Occipital lobe (tissue), 2 donors: ENCODE data around the gene GPR15LG. TPM values are rescaled to one million over a fixed set of nuclear protein-coding genes. Genes with fewer than 3 reads are reported as not detected.
A peak's percentile ranks its signal among the peaks of the same experiment; 100 is the strongest.

Experiments
- DNase-seq: peaks from one replicate; lab custom pipeline; 2025; lab: John Stamatoyannopoulos, UW
- total RNA-seq: library from RNA; depleted of rRNA; stranded (reverse); fragments of >200 nt; gene quantifications from one replicate; pipeline ENCODE4 v1.2.3, GENCODE V29; 2014

Gene GPR15LG
- total RNA-seq, 1 donor from 2014 or later = not detected

DNA sequence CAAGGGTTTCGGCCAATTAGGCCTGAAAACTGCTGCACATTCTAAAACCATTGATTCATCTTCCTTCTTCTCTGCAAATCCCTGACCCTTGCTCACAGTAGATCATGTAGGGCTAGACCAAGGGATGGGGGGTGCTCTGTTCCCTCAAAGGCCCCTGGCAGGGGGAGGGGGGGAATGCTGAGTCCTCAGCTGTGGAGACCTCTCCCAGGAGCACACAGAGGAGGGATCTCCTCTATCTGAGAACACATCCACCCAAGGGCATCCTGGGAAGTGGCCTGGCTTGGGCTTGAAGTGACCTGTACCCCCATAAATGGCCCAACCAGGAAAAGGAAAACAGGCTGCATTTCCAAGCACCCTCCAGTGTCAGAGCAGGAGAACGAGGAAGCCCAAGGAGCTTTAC, 19.7 kb downstream of the GPR15LG start:
- DNase-seq = no peak

- no peak for DNase-seq
Observed at GRCh38 chr10:84193846-84194423, 20.3 kb downstream of the GPR15LG start.

- DNase-seq = no peak
Observed at GRCh38 chr10:84194424-84195043, 20.9 kb downstream of the GPR15LG start, which contains the start of gene CDHR1. Gene CDHR1, plus strand, starts transcription at chr10:84194537. Its CDS starts 224 bp downstream, at chr10:84194761.

DNA sequence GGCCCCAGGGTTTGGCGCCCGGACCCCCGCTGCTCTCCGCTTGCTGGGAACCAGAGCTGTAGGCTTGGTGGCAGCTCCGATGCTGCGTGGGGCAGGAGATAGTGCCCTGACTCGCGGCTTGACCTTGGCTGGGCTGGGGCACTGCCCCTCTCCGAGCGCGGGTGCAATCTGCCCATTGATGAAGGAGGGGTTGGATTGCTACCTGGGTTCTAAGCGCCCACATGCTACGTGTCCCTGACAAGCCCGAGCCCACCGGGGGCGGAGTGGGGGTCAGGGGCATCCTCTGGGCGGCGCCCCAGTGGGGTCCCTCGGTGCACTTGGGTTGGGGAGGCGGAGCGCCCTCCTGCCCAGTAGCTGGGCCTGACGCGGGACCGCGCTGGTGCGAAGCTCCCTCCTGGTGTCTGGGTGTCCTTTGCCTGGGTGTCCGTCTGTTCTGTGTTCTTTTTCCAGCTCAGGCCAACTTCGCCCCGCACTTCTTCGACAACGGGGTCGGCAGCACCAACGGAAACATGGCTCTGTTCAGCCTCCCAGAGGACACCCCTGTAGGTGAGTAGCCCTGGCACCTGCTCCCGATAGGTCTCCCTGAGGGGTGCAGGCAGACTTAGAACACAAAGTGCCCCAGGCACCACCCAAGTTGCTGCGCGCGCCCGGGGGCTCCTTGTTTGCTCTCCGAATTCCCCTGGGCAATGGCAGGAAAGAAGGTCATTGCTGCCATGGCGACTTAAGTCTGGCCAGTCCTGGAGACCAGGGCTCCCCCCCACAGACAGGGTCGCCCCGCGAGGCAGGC, 21.6 kb downstream of the GPR15LG start:
- no peak for DNase-seq

- no peak for DNase-seq
Observed at GRCh38 chr10:84196083-84196482, 22.5 kb downstream of the GPR15LG start.

DNA sequence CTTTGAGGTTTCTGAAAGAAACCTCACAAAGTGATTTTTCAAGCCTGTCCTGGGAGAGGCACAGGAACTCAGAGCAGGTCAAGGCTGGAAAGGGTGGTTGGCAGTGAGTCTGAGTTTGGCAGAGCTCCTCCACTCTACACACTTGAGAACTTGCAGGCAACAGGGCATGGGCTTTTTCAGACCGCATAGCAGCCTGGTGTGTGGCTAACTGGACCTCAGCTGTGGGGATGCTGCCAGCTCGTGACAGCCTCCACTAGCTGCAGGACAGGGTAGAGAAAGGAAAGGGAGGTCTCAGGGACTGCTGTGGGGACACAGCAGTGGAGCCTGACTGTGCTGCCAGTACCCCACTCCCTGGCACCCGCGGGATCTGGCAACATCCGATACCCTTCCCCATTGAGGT, 23.3 kb downstream of the GPR15LG start:
- no peak for DNase-seq

DNA sequence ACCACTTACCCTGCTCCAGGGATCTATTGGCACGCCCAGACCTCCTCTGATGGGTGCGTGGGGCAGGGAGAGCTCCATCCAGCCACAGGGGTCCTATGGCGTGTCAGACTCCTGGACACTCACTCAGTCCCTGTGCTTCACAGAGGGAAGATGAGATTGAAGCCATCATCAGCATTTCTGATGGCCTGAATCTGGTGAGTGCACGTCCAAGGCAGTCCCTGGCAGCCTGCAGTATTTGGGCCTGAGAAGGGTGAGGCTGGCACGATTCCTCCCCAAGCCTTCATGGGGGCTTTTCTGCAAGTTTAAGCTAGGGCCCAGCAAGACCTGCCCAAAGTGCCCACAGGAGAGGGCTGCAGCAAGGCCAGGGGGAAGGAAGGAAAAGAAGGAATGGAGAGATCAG, 24.0 kb downstream of the GPR15LG start:
- no peak for DNase-seq

GRCh38 chr10:84198206-84198915, 24.8 kb downstream of the GPR15LG start:
- DNase-seq = no peak

GRCh38 chr10:84200537-84201243, 27.1 kb downstream of the GPR15LG start:
- DNase-seq = no peak

GRCh38 chr10:84201244-84201606, 27.6 kb downstream of the GPR15LG start:
- no peak for DNase-seq

- no peak for DNase-seq
Observed at GRCh38 chr10:84201682-84202081, 28.1 kb downstream of the GPR15LG start.

DNA sequence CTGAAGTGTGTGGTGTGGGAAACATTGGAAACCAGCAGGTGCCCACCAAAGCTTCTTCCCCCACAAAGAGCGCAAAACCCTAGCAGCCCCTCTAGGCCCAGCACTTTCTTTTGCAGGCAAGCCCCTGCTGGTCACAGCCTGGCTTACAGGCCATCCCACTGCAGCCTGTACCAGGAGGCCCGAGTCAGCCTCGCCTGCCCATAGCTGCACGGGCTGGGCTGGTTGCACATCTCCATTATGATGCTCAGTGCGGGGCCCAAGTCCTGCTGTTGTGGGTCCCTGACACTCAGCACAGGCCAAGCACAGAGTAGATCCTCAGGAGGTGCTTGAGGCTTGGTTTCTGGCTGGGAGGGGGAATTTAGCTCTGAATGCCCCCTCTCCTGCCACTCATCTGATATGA, 28.7 kb downstream of the GPR15LG start:
- no peak for DNase-seq

GRCh38 chr10:84204122-84204521, 30.5 kb downstream of the GPR15LG start:
- DNase-seq = no peak

GRCh38 chr10:84204610-84205009, 31.0 kb downstream of the GPR15LG start:
- DNase-seq = no peak

DNA sequence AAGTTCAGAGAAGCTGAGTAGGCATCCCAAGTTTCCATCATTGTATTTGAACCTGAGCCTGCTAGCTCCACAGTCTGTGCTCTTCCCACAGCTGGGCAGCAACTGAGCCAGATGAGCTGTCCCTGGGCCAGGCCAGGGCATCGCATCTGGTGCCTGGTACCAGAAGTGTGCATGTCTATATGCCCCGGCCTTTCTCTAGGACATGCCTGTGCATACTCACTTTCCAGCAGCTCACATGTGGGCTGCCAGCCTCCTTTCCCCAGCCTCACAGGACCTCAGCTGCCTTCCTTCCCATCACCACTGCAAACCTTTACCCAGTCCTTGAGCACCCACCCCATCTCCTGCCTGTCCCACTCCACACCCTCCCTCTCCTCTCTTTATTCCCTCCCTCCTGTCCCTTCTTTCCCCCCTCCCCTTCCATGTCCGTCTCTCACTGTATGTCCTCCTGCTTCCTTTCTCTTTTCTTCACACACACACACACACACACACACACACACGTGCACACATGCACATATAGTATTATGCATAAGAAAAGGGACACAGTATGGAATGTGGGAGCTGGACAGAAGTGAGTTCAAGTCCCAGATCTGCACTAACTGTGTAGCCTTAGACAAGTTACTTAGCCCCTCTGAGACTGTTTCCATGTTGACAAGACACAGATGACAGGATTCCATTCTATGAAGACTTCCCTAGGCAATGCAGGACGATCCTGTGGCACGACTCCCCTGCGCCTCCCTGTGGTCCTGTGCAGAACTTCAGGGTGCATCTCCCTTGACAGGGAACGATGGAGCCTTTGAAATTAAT, 31.6 kb downstream of the GPR15LG start:
- peak; percentile 36 for DNase-seq

GRCh38 chr10:84205853-84206525, 32.4 kb downstream of the GPR15LG start:
- no peak for DNase-seq

DNA sequence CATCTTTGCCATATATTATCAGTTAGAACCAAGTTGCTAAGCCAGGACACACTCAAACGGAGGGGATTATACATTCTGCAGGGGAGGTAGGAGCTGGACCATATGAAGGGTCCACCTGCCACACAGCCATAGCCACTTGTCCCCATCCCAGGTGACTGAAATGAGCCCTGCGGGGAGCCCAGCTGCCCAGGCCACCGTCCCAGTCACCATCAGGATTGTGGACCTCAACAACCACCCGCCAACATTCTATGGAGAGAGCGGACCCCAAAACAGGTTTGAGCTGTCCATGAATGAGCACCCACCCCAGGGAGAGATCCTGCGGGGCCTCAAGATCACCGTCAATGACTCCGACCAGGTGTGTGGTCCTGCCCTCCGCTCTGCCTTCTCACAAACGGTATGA, 34.4 kb downstream of the GPR15LG start:
- no peak for DNase-seq

DNA sequence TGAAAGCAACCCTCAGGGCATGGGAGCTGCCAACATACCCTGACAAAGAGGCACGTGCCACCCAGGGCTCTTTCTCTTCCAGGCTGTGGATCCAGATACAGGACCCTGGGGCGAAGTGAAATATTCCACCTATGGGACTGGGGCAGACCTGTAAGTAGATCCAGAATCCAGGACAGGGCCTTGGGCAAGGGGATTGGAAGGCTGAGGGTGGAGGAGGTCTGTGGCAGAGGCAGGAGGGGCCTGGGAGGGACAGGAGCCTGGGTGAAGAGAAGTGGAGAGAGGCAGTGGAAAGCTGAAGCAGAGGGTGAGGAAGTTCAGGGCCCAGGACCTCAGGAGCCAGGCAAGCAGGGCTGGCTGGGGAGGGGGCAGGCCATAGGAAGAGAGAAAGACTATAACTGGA, 38.0 kb downstream of the GPR15LG start:
- no peak for DNase-seq

GRCh38 chr10:84212014-84212413, 38.4 kb downstream of the GPR15LG start:
- DNase-seq = no peak

- DNase-seq = no peak
Observed at GRCh38 chr10:84213076-84213475, 39.5 kb downstream of the GPR15LG start.
